HCT116 (cell line): ENCODE data around the gene CC2D1A. TPM values are rescaled to one million over a fixed set of nuclear protein-coding genes. Genes with fewer than 3 reads are reported as not detected.

Source experiments
- ATAC-seq: fragments of 200-7000 bp; cut with Tn5 transposase; 2 replicates; pipeline ENCODE4 v1.9.1; 2020; ENCODE audit warnings: mild to moderate bottlenecking, moderate library complexity
- BruUV-seq: library from RNA; stranded (reverse); fragments of 400-500 nt; replicated peaks from 2 replicates; lab custom pipeline; 2021; lab: Mats Ljungman, UMichigan
- CTCF ChIA-PET: fragments of 300-600 bp; sonication (Branson Sonifier 250); formaldehyde crosslinking; loops from one replicate; lab custom pipeline; 2021; ENCODE audit warnings: antibody characterized with exemption; lab: Charles Lee
- POLR2A ChIA-PET: fragments of 300-600, 350-600 bp; sonication (Branson Sonifier 250); formaldehyde crosslinking; loops from one replicate; lab custom pipeline; 2021; ENCODE audit warnings: antibody characterized with exemption; lab: Charles Lee
- RAD21 ChIA-PET, 2 experiments: fragments of 300-600 bp; sonication (Branson Sonifier 250); formaldehyde crosslinking; loops; one replicate each; lab custom pipeline; 2023; ENCODE audit warnings: low total read pairs in 2 of 2; ENCODE audit not compliant: uncharacterized antibody in 2 of 2, unreplicated experiment in 2 of 2, low non-redundant PET in 1 of 2; lab: Charles Lee
- DNase-seq: peaks from one replicate; pipeline ENCODE4 v3.0.0-alpha.2; 2010; ENCODE audit warnings: low read depth, low spot score
- H2AFZ ChIP-seq: fragments of 200-600 bp; shearing (Covaris generic), sonication (generic); 2 replicates; pipeline ENCODE4 v1.6.1; 2017; ENCODE audit warnings: low read depth, mixed run types, mixed read lengths, antibody characterized with exemption, low read length; ENCODE audit not compliant: poor library complexity, severe bottlenecking
- H3K27ac ChIP-seq: 2 replicates; pipeline ENCODE4 v1.5.1; 2012; ENCODE audit warnings: low read depth, low read length
- H3K27me3 ChIP-seq: fragments of 200-600 bp; sonication (generic); 2 replicates; pipeline ENCODE4 v1.6.1; 2016; ENCODE audit warnings: mixed run types, low read length, mixed read lengths; ENCODE audit not compliant: insufficient read depth
- H3K36me3 ChIP-seq, 2 experiments: fragments of 200-500 bp in 1 of 2; fragments of 200-600 bp in 1 of 2; sonication (Bioruptor generic) in 1 of 2; sonication (generic) in 1 of 2; 2 replicates each; pipeline versions ENCODE4 v1.5.1 to v1.6.1; 2014 to 2016; ENCODE audit warnings: low read length in 2 of 2, inconsistent platforms in 1 of 2, mixed read lengths in 1 of 2, mixed run types in 1 of 2; ENCODE audit not compliant: insufficient read depth in 2 of 2, control insufficient read depth in 1 of 2
- H3K4me1 ChIP-seq, 2 experiments: fragments of 200-600 bp in 1 of 2; sonication (generic) in 1 of 2; 2 replicates each; pipeline versions ENCODE4 v1.5.1 to v1.6.1; 2012 to 2017; ENCODE audit warnings: low read length in 2 of 2, inconsistent platforms in 1 of 2, mild to moderate bottlenecking in 1 of 2, mixed read lengths in 1 of 2, mixed run types in 1 of 2, moderate library complexity in 1 of 2; ENCODE audit not compliant: insufficient read depth in 2 of 2, control insufficient read depth in 1 of 2
- H3K4me2 ChIP-seq: fragments of 200-600 bp; sonication (generic); 2 replicates; pipeline ENCODE4 v1.6.1; 2017; ENCODE audit warnings: mixed run types, low read length, mixed read lengths
- H3K4me3 ChIP-seq, 2 experiments: fragments of 200-600 bp in 1 of 2; sonication (generic) in 1 of 2; replicated peaks in 1 of 2; 2 replicates each; pipeline ENCODE4 v1.5.1; 2011 to 2016; ENCODE audit warnings: low read length in 2 of 2, control low read depth in 1 of 2, low read depth in 1 of 2, mild to moderate bottlenecking in 1 of 2, mixed read lengths in 1 of 2, mixed run types in 1 of 2
- H3K79me2 ChIP-seq: fragments of 200-600 bp; sonication (generic); 2 replicates; pipeline ENCODE4 v1.6.1; 2017; ENCODE audit warnings: mild to moderate bottlenecking, mixed run types, low read length, moderate library complexity, mixed read lengths; ENCODE audit not compliant: insufficient read depth
- H3K9ac ChIP-seq: fragments of 200-600 bp; sonication (generic); 2 replicates; pipeline ENCODE4 v1.6.1; 2016; ENCODE audit warnings: low read length, mixed read lengths
- H3K9me2 ChIP-seq: fragments of 200-600 bp; sonication (generic), shearing (Covaris generic); 2 replicates; pipeline ENCODE4 v1.6.1; 2017; ENCODE audit warnings: mixed run types, mild to moderate bottlenecking, moderate library complexity; ENCODE audit not compliant: insufficient read depth
- H3K9me3 ChIP-seq, 2 experiments: fragments of 200-500 bp in 1 of 2; fragments of 200-600 bp in 1 of 2; sonication (Bioruptor generic) in 1 of 2; sonication (generic) in 1 of 2; 2 replicates each; pipeline ENCODE4 v1.6.1; 2014 to 2017; ENCODE audit warnings: low read length in 2 of 2, mixed read lengths in 2 of 2, inconsistent platforms in 1 of 2, low read depth in 1 of 2, mild to moderate bottlenecking in 1 of 2, mixed run types in 1 of 2, moderate library complexity in 1 of 2; ENCODE audit not compliant: control insufficient read depth in 1 of 2, insufficient read depth in 1 of 2
- H4K20me1 ChIP-seq: fragments of 200-600 bp; sonication (generic), shearing (Covaris generic); 2 replicates; pipeline ENCODE4 v1.6.1; 2017; ENCODE audit warnings: mixed run types, mild to moderate bottlenecking, moderate library complexity; ENCODE audit not compliant: insufficient read depth
- ATF3 ChIP-seq: IDR thresholded peaks from 2 replicates; pipeline ENCODE4 v1.6.1; 2012
- CBX3 ChIP-seq: IDR thresholded peaks from 2 replicates; pipeline ENCODE4 v1.6.1; 2012; ENCODE audit warnings: low read depth
- CTCF ChIP-seq, 3 experiments: fragments of 200-600 bp in 1 of 3; sonication (generic) in 1 of 3; IDR thresholded peaks in 2 of 3; conservative IDR thresholded peaks in 1 of 3; 2 replicates each; pipeline ENCODE4 v1.5.1; 2012 to 2017; ENCODE audit warnings: low read depth in 2 of 3, low read length in 2 of 3, antibody characterized with exemption in 1 of 3, borderline replicate concordance in 1 of 3, control low read depth in 1 of 3, mild to moderate bottlenecking in 1 of 3, mixed read lengths in 1 of 3, mixed run types in 1 of 3, moderate library complexity in 1 of 3; ENCODE audit not compliant: insufficient read depth in 1 of 3
- EGR1 ChIP-seq: IDR thresholded peaks from 2 replicates; pipeline ENCODE4 v1.6.1; 2012; ENCODE audit warnings: low read depth
- ELF1 ChIP-seq: IDR thresholded peaks from 2 replicates; pipeline ENCODE4 v1.6.1; 2012; ENCODE audit warnings: low read depth, borderline replicate concordance
- EZH2 ChIP-seq: fragments of 200-600 bp; sonication (generic); IDR thresholded peaks from 2 replicates; pipeline ENCODE4 v1.6.1; 2017; ENCODE audit warnings: antibody characterized with exemption, mixed run types
- EZH2phosphoT487 ChIP-seq: fragments of 200-600 bp; IDR thresholded peaks from 2 replicates; pipeline ENCODE4 v1.6.1; 2018; ENCODE audit warnings: antibody characterized with exemption, borderline replicate concordance
- FOSL1 ChIP-seq: IDR thresholded peaks from 2 replicates; pipeline ENCODE4 v1.6.1; 2012; ENCODE audit warnings: low read depth
- JUND ChIP-seq: IDR thresholded peaks from 2 replicates; pipeline ENCODE4 v1.6.1; 2012
- POLR2A ChIP-seq: IDR thresholded peaks from 2 replicates; pipeline ENCODE4 v1.7.0; 2011; ENCODE audit warnings: borderline replicate concordance; ENCODE audit not compliant: insufficient read depth, insufficient read length; ENCODE audit errors: extremely low read depth
- POLR2AphosphoS5 ChIP-seq: IDR thresholded peaks from 2 replicates; pipeline ENCODE4 v1.6.1; 2011; ENCODE audit warnings: mild to moderate bottlenecking, low read depth, low read length, moderate library complexity
- RAD21 ChIP-seq: IDR thresholded peaks from 2 replicates; pipeline ENCODE4 v1.6.1; 2012; ENCODE audit warnings: low read depth, mild to moderate bottlenecking
- REST ChIP-seq: IDR thresholded peaks from 2 replicates; pipeline ENCODE4 v1.6.1; 2012; ENCODE audit warnings: low read depth
- SIN3A ChIP-seq: IDR thresholded peaks from 2 replicates; pipeline ENCODE4 v1.6.1; 2012; ENCODE audit warnings: low read depth
- SP1 ChIP-seq: IDR thresholded peaks from 2 replicates; pipeline ENCODE4 v1.6.1; 2012; ENCODE audit warnings: low read depth
- SRF ChIP-seq: IDR thresholded peaks from 2 replicates; pipeline ENCODE4 v1.6.1; 2012; ENCODE audit warnings: low read depth
- TCF7L2 ChIP-seq: IDR thresholded peaks from 2 replicates; pipeline ENCODE4 v1.7.0; 2011; ENCODE audit warnings: borderline replicate concordance, inconsistent platforms; ENCODE audit not compliant: insufficient read depth, insufficient read length; ENCODE audit errors: extremely low read depth
- YY1 ChIP-seq: IDR thresholded peaks from 2 replicates; pipeline ENCODE4 v1.6.1; 2011; ENCODE audit warnings: low read length, low read depth, moderate library complexity, mild to moderate bottlenecking; ENCODE audit not compliant: insufficient replicate concordance; ENCODE audit errors: extremely low read depth
- ZFX ChIP-seq: fragments of 450-650 bp; IDR thresholded peaks from 2 replicates; pipeline ENCODE4 v1.6.1; 2017
- ZNF274 ChIP-seq: fragments of 200-500 bp; sonication (Bioruptor generic); IDR thresholded peaks from 2 replicates; pipeline ENCODE4 v1.6.1; 2014; ENCODE audit warnings: mild to moderate bottlenecking, low read depth, low read length, inconsistent platforms
- intact Hi-C: fragments of 100-400 bp; cut with micrococcal nuclease; formaldehyde crosslinking; loops from 2 replicates; pipeline ENCODE4 v1.10.0; 2022
- total RNA-seq: library from RNA; stranded (reverse); gene quantifications from one replicate; pipeline ENCODE4 v1.2.1, GENCODE V29; 2021; ENCODE audit not compliant: unreplicated experiment

Gene CC2D1A
- total RNA-seq, 1 experiment from 2014 or later, result 51.5 TPM

GRCh38 chr19:13908674-13909073 lies 2.7 kb downstream of the CC2D1A start:
- Histone ChIP-seq H3K36me3 (peaks cover 4 to 12% of the 10 kb centered on the region in 2 experiments; a peak in 3 of 4 replicates), H3K9me3 (no peaks in the 10 kb centered on the region), H2AFZ (no peak overlapping the region), H3K9ac (no peak overlapping the region), H3K9me2 (no peaks in the 10 kb centered on the region), H3K79me2 (peaks cover 5% of the 10 kb centered on the region), H3K4me1 (peaks cover 9 to 12% of the 10 kb centered on the region in 2 experiments; a peak in 2 of 4 replicates), H3K27me3 (no peaks in the 10 kb centered on the region), H3K4me2 (no peak overlapping the region), H4K20me1 (no peaks in the 10 kb centered on the region), H3K27ac (no peak overlapping the region), H3K4me3 (no peak overlapping the region)
- ChIA-PET RAD21 (no interaction called here), POLR2A (no interaction called here), CTCF (no interaction called here)
- BruUV-seq, result no TSS peak
- intact Hi-C loops, result no loop called here
- ATAC-seq (no peak), DNase-seq (no peak)
- TF ChIP-seq REST (no peak), CBX3 (no peak), CTCF (IDR thresholded peaks at IDR 0.05 in 2 of 3, conservative IDR thresholded peaks at IDR 0.05 in 1 of 3; ENCODE audit: borderline replicate concordance in 1 of 3, insufficient read depth in 1 of 3, low read depth in 2 of 3, low read length in 2 of 3) (no peak), POLR2AphosphoS5 (no peak), JUND (no peak), FOSL1 (no peak), POLR2A (no peak), YY1 (no peak), ATF3 (no peak), EGR1 (no peak), ZNF274 (no peak), RAD21 (no peak), EZH2phosphoT487 (no peak), ELF1 (no peak), EZH2 (no peak), SP1 (no peak), TCF7L2 (no peak), ZFX (no peak), SRF (no peak), SIN3A (no peak)
- TF ChIP-seq, all 23 proteins: peak for 0
